ENCODE results near the gene GLG1.

GLG1 gene

DNA sequence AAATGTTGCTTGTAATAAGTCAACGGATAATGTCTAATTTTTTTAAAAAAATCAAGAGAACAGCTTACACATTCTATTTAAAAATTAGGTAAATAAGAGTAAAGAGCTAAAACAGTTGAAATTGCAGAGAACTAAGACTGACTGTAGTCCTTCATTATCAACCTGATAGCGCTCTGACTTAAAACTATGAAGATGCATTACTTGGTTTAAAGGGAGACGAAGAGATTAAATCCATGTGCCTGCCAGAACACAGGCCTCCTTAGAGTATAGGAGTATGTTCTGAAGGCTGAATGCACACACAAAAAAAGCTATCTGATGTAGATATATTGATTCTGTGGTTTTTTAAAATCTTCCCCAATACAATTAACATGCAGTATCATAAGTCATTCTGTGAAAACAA, 28.5 kb downstream of the GLG1 start:
- TF ChIP-seq CREB1 (IDR thresholded peaks at IDR 0.05; ENCODE audit: low read depth) = no peak
- TF ChIP-seq FOXM1 (IDR thresholded peaks at IDR 0.05; ENCODE audit: borderline replicate concordance, low read depth) = no peak
- TF ChIP-seq, protein P1, sequence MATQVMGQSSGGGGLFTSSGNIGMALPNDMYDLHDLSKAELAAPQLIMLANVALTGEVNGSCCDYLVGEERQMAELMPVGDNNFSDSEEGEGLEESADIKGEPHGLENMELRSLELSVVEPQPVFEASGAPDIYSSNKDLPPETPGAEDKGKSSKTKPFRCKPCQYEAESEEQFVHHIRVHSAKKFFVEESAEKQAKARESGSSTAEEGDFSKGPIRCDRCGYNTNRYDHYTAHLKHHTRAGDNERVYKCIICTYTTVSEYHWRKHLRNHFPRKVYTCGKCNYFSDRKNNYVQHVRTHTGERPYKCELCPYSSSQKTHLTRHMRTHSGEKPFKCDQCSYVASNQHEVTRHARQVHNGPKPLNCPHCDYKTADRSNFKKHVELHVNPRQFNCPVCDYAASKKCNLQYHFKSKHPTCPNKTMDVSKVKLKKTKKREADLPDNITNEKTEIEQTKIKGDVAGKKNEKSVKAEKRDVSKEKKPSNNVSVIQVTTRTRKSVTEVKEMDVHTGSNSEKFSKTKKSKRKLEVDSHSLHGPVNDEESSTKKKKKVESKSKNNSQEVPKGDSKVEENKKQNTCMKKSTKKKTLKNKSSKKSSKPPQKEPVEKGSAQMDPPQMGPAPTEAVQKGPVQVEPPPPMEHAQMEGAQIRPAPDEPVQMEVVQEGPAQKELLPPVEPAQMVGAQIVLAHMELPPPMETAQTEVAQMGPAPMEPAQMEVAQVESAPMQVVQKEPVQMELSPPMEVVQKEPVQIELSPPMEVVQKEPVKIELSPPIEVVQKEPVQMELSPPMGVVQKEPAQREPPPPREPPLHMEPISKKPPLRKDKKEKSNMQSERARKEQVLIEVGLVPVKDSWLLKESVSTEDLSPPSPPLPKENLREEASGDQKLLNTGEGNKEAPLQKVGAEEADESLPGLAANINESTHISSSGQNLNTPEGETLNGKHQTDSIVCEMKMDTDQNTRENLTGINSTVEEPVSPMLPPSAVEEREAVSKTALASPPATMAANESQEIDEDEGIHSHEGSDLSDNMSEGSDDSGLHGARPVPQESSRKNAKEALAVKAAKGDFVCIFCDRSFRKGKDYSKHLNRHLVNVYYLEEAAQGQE (IDR thresholded peaks at IDR 0.05; ENCODE audit: low read depth) = no peak
- no peak for TF ChIP-seq ZBTB7A (IDR thresholded peaks at IDR 0.05; ENCODE audit: low read depth)
- no peak for TF ChIP-seq RAD21 (IDR thresholded peaks at IDR 0.05; ENCODE audit: low read depth)
- no peak for TF ChIP-seq NFIC (IDR thresholded peaks at IDR 0.05)
- TF ChIP-seq CEBPB (IDR thresholded peaks at IDR 0.05) = no peak
- TF ChIP-seq TAF1 (IDR thresholded peaks at IDR 0.05; ENCODE audit: low read depth) = no peak
- no peak for TF ChIP-seq EGR1 (IDR thresholded peaks at IDR 0.05)
- TF ChIP-seq YY1 (IDR thresholded peaks at IDR 0.05; ENCODE audit: low read depth) = no peak
- TF ChIP-seq, protein P2, sequence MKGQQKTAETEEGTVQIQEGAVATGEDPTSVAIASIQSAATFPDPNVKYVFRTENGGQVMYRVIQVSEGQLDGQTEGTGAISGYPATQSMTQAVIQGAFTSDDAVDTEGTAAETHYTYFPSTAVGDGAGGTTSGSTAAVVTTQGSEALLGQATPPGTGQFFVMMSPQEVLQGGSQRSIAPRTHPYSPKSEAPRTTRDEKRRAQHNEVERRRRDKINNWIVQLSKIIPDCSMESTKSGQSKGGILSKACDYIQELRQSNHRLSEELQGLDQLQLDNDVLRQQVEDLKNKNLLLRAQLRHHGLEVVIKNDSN (IDR thresholded peaks at IDR 0.05) = no peak
- no peak for TF ChIP-seq EP300 (IDR thresholded peaks at IDR 0.05; ENCODE audit: borderline replicate concordance)
- no peak for TF ChIP-seq TEAD4 (IDR thresholded peaks at IDR 0.05)
- TF ChIP-seq TCF12 (IDR thresholded peaks at IDR 0.05; ENCODE audit: low read depth) = no peak
- TF ChIP-seq, protein P3, sequence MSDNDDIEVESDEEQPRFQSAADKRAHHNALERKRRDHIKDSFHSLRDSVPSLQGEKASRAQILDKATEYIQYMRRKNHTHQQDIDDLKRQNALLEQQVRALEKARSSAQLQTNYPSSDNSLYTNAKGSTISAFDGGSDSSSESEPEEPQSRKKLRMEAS (IDR thresholded peaks at IDR 0.05) = no peak

DNA sequence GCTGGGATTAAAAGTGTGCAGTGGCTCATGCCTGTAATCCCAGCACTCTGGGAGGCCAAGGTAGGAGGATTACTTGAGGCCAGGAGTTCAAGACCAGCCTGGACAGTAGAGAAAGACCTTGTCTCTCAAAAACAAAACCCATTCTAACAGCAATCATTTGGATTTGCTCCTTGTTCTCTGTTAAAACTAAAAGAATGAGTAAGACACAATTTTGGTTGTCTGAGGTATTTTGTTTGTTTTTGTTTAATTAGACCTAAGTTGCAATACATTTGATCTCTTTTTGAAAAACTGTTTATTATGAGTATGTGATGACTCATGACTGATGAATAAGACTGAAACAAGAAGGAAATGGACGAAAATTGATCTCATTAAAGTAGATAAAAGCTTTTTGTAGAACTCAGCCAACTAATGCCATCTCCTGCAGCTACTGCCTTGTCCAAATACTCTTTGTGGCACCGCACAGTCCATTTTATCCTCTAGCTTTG, 29.0 kb downstream of the GLG1 start:
- no peak for TF ChIP-seq TCF12 (IDR thresholded peaks at IDR 0.05; ENCODE audit: low read depth)
- no peak for TF ChIP-seq CEBPB (IDR thresholded peaks at IDR 0.05)
- TF ChIP-seq CREB1 (IDR thresholded peaks at IDR 0.05; ENCODE audit: low read depth) = no peak
- no peak for TF ChIP-seq RAD21 (IDR thresholded peaks at IDR 0.05; ENCODE audit: low read depth)
- TF ChIP-seq, protein P3 (IDR thresholded peaks at IDR 0.05) = no peak
- TF ChIP-seq, protein P2 (IDR thresholded peaks at IDR 0.05) = no peak
- TF ChIP-seq TEAD4 (IDR thresholded peaks at IDR 0.05) = no peak
- no peak for TF ChIP-seq YY1 (IDR thresholded peaks at IDR 0.05; ENCODE audit: low read depth)
- no peak for TF ChIP-seq EP300 (IDR thresholded peaks at IDR 0.05; ENCODE audit: borderline replicate concordance)
- no peak for TF ChIP-seq TAF1 (IDR thresholded peaks at IDR 0.05; ENCODE audit: low read depth)
- no peak for TF ChIP-seq ZBTB7A (IDR thresholded peaks at IDR 0.05; ENCODE audit: low read depth)
- TF ChIP-seq NFIC (IDR thresholded peaks at IDR 0.05) = no peak
- TF ChIP-seq, protein P1 (IDR thresholded peaks at IDR 0.05; ENCODE audit: low read depth) = no peak
- no peak for TF ChIP-seq FOXM1 (IDR thresholded peaks at IDR 0.05; ENCODE audit: borderline replicate concordance, low read depth)
- no peak for TF ChIP-seq EGR1 (IDR thresholded peaks at IDR 0.05)

DNA sequence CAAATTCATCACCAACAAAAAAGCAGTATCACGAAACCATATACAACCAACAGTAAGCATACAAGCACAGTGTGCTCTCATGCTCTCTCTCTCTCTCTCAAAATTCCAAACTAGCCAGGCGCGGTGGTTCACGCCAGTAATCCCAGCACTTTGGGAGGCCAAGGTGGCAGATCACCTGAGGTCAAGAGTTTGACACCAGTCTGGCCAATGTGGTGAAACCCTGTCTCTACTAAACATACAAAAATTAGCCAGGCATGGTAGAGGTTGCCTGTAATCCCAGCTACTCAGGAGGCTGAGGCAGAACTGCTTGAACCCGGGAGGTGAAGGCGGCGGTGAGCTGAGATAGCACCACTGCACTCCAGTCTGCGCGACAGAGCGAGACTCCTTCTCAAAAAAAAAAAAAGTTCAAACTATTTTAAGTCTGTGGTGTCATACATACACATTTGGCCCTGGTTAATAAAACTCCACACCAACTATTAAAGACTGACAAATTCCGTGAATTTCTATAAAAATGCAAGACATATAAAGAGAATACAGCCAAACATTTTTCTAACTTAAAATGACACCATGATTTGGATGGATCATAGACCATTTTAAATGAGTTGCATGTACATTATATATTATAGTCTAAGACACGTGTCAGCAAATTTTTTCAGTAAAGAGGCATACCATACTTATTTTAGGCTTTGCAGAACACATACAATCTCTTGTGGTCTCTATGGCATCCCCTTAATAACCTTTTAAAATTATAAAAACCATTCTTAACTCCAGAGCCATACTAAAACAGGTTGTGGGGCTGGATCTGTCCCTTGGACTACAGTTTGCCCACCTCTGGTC, 30.9 kb downstream of the GLG1 start:
- TF ChIP-seq, protein P1 (IDR thresholded peaks at IDR 0.05; ENCODE audit: low read depth) = no peak
- TF ChIP-seq TCF12 (IDR thresholded peaks at IDR 0.05; ENCODE audit: low read depth) = no peak
- TF ChIP-seq EGR1 (IDR thresholded peaks at IDR 0.05) = no peak
- TF ChIP-seq, protein P2 (IDR thresholded peaks at IDR 0.05) = no peak
- TF ChIP-seq, protein P3 (IDR thresholded peaks at IDR 0.05) = no peak
- no peak for TF ChIP-seq RAD21 (IDR thresholded peaks at IDR 0.05; ENCODE audit: low read depth)
- no peak for TF ChIP-seq CEBPB (IDR thresholded peaks at IDR 0.05)
